ENCODE data around the gene SPATA13.
"Not testable (repeated sequence)": the region's sequence is repeated elsewhere in the genome, so short reads cannot be mapped to it uniquely, and the experiment has no call there.

Gene SPATA13

DNA sequence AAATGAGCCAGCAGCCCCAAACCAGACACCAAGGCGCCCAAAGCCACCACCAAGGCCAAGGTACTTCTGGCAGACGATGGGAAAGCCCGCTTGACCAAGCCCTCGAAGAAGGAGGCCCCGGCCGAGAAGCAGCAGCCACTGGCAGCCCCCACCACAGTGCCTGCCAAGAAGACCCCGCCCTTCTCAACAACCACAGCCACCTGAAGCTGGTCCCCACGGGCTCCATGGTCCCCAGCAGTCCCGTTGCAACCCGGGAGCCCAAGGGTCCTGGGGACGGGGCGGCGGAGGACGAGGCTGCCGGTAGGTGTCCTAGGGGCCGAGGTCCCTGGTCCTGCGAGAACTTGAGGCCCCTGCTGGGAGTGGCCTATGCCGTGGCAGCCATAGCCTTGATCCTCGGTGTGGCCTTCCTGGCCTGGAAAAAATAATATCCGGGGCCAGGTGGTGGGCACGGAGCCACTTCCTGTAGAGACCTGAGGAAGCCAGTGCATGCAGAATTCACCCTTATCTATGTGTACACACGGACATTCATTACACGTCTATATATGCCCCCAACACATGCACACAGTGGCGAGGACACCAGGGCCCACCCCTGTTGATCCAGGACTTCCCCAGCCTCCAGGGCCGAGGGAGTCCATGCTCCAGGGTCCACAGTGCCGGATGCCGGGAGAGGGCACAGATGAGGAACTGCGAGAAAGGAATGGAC lies 162.7 kb downstream of the SPATA13 start:
- Histone ChIP-seq H3K9me3 (no peaks in the 10 kb centered on the region), H3K27ac (no peak overlapping the region), H3K4me3 (ENCODE audit: low read depth in 1 of 2, low read length in 1 of 2) (no peak overlapping the region), H3K36me3 (no peaks in the 10 kb centered on the region), H3K27me3 (peaks cover 32% of the 10 kb centered on the region), H3K4me1 (ENCODE audit: control insufficient read depth in 1 of 2, insufficient read depth in 1 of 2, low read depth in 1 of 2, low read length in 1 of 2) (no peaks in the 10 kb centered on the region)
- TF ChIP-seq, protein P1, sequence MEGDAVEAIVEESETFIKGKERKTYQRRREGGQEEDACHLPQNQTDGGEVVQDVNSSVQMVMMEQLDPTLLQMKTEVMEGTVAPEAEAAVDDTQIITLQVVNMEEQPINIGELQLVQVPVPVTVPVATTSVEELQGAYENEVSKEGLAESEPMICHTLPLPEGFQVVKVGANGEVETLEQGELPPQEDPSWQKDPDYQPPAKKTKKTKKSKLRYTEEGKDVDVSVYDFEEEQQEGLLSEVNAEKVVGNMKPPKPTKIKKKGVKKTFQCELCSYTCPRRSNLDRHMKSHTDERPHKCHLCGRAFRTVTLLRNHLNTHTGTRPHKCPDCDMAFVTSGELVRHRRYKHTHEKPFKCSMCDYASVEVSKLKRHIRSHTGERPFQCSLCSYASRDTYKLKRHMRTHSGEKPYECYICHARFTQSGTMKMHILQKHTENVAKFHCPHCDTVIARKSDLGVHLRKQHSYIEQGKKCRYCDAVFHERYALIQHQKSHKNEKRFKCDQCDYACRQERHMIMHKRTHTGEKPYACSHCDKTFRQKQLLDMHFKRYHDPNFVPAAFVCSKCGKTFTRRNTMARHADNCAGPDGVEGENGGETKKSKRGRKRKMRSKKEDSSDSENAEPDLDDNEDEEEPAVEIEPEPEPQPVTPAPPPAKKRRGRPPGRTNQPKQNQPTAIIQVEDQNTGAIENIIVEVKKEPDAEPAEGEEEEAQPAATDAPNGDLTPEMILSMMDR (IDR thresholded peaks at IDR 0.05): no peak

DNA sequence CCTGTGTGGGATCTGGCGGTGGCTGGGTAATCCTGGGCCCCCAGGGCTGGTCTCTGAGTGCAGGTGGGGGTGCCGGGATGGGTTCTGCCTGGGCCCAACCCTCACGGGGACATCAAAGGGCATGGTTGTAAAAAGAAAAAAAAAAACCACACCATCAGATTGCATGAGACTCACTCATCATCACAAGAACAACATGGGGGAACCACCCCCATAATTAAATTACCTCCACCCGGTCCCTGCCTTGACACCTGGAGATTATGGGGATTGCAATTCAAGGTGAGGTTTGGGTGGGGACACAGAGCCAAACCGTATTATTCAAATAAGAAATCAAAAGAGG lies 163.2 kb downstream of the SPATA13 start:
- H3K27me3 ChIP-seq: peaks cover 38% of the 10 kb centered on the region
- TF ChIP-seq, protein P1 (IDR thresholded peaks at IDR 0.05): no peak
- H3K4me1 ChIP-seq (ENCODE audit: control insufficient read depth in 1 of 2, insufficient read depth in 1 of 2, low read depth in 1 of 2, low read length in 1 of 2): no peaks in the 10 kb centered on the region
- no peaks in the 10 kb centered on the region for H3K36me3 ChIP-seq
- no peak overlapping the region for H3K4me3 ChIP-seq (ENCODE audit: low read depth in 1 of 2, low read length in 1 of 2)
- no peaks in the 10 kb centered on the region for H3K9me3 ChIP-seq
- no peak overlapping the region for H3K27ac ChIP-seq

DNA sequence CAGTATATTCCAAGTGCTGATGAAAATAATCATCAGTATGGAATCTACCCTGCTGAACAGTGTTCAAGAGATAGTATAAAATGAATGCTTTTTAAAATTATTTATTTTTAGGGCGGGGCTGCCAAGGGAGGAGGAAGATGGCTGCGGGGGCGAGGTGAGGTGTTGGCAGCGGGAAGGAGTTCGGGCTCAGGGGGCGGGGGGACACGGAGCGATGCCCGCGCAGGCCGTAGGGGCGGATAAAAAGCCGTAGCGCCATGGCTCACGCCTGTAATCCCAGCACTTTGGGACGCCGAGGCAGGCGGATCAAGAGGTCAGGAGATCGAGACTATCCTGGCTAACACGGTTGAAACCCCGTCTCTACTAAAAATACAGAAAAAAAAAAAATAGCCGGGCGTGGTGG lies 167.1 kb downstream of the SPATA13 start:
- H3K4me1 ChIP-seq (ENCODE audit: control insufficient read depth in 1 of 2, insufficient read depth in 1 of 2, low read depth in 1 of 2, low read length in 1 of 2); H3K27ac ChIP-seq; H3K9me3 ChIP-seq; H3K4me3 ChIP-seq (ENCODE audit: low read depth in 1 of 2, low read length in 1 of 2); H3K36me3 ChIP-seq: not testable (repeated sequence)
- H3K27me3 ChIP-seq: peaks cover 68% of the 10 kb centered on the region

DNA sequence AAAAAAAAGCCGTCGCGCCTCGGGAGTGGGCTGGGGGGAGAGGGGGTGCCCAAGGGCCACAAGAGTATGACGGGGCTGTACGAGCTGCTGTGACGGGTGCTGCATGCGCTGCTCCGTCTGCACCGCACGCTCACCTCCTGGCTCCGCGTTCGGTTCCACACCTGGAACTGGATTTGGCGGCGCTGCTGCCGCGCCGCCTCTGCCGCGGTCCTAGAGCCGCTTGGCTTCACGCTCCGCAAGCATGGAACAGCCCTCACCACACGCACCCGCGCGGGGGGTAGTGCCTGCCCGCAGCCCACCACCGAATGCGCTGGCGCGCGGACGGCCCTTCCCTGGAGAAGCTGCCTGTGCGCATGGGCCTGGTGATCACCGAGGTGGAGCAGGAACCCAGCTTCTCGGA lies 167.6 kb downstream of the SPATA13 start:
- Histone ChIP-seq H3K9me3 (no peaks in the 10 kb centered on the region), H3K27ac (no peak overlapping the region), H3K27me3 (peaks cover 68% of the 10 kb centered on the region), H3K36me3 (no peaks in the 10 kb centered on the region), H3K4me1 (ENCODE audit: control insufficient read depth in 1 of 2, insufficient read depth in 1 of 2, low read depth in 1 of 2, low read length in 1 of 2) (no peaks in the 10 kb centered on the region), H3K4me3 (ENCODE audit: low read depth in 1 of 2, low read length in 1 of 2) (no peak overlapping the region)
- TF ChIP-seq, protein P1 (IDR thresholded peaks at IDR 0.05): no peak

DNA sequence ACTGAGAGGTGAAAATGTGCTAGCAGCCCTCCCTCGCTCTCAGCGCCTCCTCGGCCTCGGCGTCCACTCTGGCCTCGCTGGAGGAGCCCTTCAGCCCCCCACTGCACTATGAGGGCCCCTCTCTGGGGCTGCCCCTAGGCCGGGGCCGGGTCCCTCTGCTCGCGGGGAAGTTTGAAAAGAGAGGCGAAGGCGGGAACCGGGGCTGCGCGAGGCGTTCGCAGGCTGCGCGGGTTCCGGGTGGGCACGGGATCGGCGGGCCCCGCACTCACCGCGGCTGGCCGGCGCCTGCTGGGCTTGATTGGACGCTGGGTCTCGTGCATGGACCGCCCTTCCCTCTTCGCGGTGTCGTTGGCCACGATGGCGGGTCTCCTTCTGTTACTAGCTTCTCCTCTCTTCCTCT lies 178.2 kb downstream of the SPATA13 start:
- TF ChIP-seq, protein P1 (IDR thresholded peaks at IDR 0.05): no peak
- H3K4me3 ChIP-seq (ENCODE audit: low read depth in 1 of 2, low read length in 1 of 2): no peak overlapping the region
- no peaks in the 10 kb centered on the region for H3K9me3 ChIP-seq
- no peaks in the 10 kb centered on the region for H3K4me1 ChIP-seq (ENCODE audit: control insufficient read depth in 1 of 2, insufficient read depth in 1 of 2, low read depth in 1 of 2, low read length in 1 of 2)
- no peaks in the 10 kb centered on the region for H3K36me3 ChIP-seq
- H3K27me3 ChIP-seq: peaks cover 23% of the 10 kb centered on the region
- no peak overlapping the region for H3K27ac ChIP-seq

DNA sequence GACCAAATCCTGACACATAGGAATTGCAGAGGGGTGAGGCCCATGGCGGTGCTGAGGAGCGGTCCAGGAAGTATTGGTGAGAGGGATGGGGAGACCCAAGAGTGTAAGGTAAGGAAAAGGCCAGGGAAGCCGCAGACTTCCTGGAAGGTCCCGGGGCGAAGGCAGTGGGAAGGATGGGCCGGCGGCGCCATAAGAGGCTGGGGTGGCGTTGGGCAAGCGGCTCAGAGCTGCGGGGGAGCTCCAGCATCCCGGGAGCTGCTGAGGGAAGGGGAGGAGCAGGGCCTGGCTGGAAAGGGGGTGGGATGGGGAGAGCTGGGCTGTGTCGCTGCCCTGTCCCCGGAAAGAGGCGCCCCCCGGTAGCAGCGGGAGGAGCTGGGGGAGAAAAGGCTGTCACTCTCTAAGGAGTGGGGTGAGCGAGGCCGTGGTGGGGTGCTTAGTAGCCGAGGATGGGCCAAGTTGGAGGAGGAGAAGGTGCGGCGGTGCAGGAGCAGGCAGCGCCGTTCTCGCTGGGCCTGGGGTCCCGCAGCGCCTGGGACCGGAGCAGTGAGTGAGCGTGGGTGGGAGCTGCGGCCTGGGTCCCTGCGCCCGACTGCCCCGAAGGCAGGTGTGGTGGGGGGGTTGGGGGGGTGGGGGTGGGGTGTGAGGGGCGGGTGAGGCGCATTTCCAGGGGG lies 179.6 kb downstream of the SPATA13 start:
- Histone ChIP-seq H3K36me3 (no peaks in the 10 kb centered on the region), H3K27ac (no peak overlapping the region), H3K4me3 (ENCODE audit: low read depth in 1 of 2, low read length in 1 of 2) (no peak overlapping the region), H3K4me1 (ENCODE audit: control insufficient read depth in 1 of 2, insufficient read depth in 1 of 2, low read depth in 1 of 2, low read length in 1 of 2) (no peaks in the 10 kb centered on the region), H3K9me3 (no peaks in the 10 kb centered on the region), H3K27me3 (peaks cover 23% of the 10 kb centered on the region)
- TF ChIP-seq, protein P1 (IDR thresholded peaks at IDR 0.05): no peak

Data from neutrophil (primary cell).